ENCODE measurements around the gene ZCCHC24. TPM values are rescaled to one million over a fixed set of nuclear protein-coding genes. Genes with fewer than 3 reads are reported as not detected.
A peak's percentile ranks its signal among the peaks of the same experiment; 100 is the strongest.

Gene ZCCHC24
- total and polyA plus RNA-seq, 2 donors (not counting 3 experiments of a cell fraction or from before 2014, with no cell fraction given): 5.2 to 8.4 TPM

GRCh38 chr10:79400146-79401004 is 45.0 kb downstream of the ZCCHC24 start:
- H3K36me3 ChIP-seq (ENCODE audit: control insufficient read depth in 2 of 2, extremely low read depth in 1 of 2, insufficient read depth in 2 of 2, low read length in 2 of 2): no peaks in the 10 kb centered on the region
- H3K79me2 ChIP-seq (ENCODE audit: control insufficient read depth, insufficient read depth, low read length): no peaks in the 10 kb centered on the region
- POLR2A ChIA-PET: no interaction called here
- no TSS peak for BruUV-seq (replicated peaks)
- no peaks in the 10 kb centered on the region for H3K9me3 ChIP-seq (replicated peaks; ENCODE audit: control insufficient read depth, insufficient read depth, low read length)
- H3K27ac ChIP-seq (ENCODE audit: insufficient read depth, low read depth, low read length): no peak overlapping the region
- H3K4me1 ChIP-seq (ENCODE audit: control insufficient read depth, extremely low read depth, insufficient read depth, low read length): peaks cover 26% of the 10 kb centered on the region
- dilution Hi-C loops (cut with MboI; ENCODE audit: extremely low pct_ligation_motif_present, low sequenced_read_pairs): no loop called here
- no peaks in the 10 kb centered on the region for H3K27me3 ChIP-seq (ENCODE audit: control insufficient read depth in 2 of 2, insufficient read depth in 2 of 2, low read length in 2 of 2)
- H3K9ac ChIP-seq (replicated peaks; ENCODE audit: extremely low read depth, insufficient read depth, low read length): no peak overlapping the region
- FAIRE-seq: no peak
- no peak for DNase-seq (ENCODE audit: low read depth, low spot score)
- no peak for TF ChIP-seq POLR2A (IDR thresholded peaks at IDR 0.05; ENCODE audit: low read depth, low read length)
- TF ChIP-seq JUN (IDR thresholded peaks at IDR 0.05; ENCODE audit: borderline replicate concordance, insufficient read depth, insufficient read length, low read depth): no peak
- TF ChIP-seq POLR2AphosphoS5 (IDR thresholded peaks at IDR 0.05; ENCODE audit: insufficient read depth, low read depth, low read length): no peak
- TF ChIP-seq MYC (IDR thresholded peaks at IDR 0.05; ENCODE audit: low read depth, low read length): no peak
- no peak for TF ChIP-seq FOS (IDR thresholded peaks at IDR 0.05; ENCODE audit: borderline replicate concordance, insufficient read depth, low read length)
- TF ChIP-seq CTCF (IDR thresholded peaks at IDR 0.05; ENCODE audit: extremely low read depth in 1 of 2, insufficient read depth in 1 of 2, low read depth in 1 of 2, low read length in 2 of 2): peak; percentile 75 to 86
- H3K4me3 ChIP-seq (replicated peaks in 1 of 3; ENCODE audit: insufficient read depth in 1 of 3, low read depth in 1 of 3, low read length in 3 of 3): no peak overlapping the region
- no peak overlapping the region for H2AFZ ChIP-seq (ENCODE audit: low read depth, low read length)
- no peaks in the 10 kb centered on the region for H4K20me1 ChIP-seq (replicated peaks; ENCODE audit: control insufficient read depth, extremely low read depth, insufficient read depth, low read length)
- intact Hi-C loops (cut with micrococcal nuclease): loop anchor here (1.0 to 5.0 kb wide), 3 partner anchors 53 to 87 kb away; partner anchors contain the start of gene PPIF
- no peaks in the 10 kb centered on the region for H3K9me1 ChIP-seq (replicated peaks; ENCODE audit: control insufficient read depth, extremely low read depth, insufficient read depth, low read length)
- CTCF ChIA-PET: interaction anchor here (0.7 to 3.2 kb wide), 12 partner anchors 9 to 87 kb away, joined by 3 to 19 read pairs (median 4); no protein-coding TSS in a partner anchor
- no peak overlapping the region for H3K4me2 ChIP-seq (ENCODE audit: insufficient read depth, low read length)

Data from endothelial cell of umbilical vein (primary cell).